ENCODE data around the gene VSTM1. TPM values are rescaled to one million over a fixed set of nuclear protein-coding genes. Genes with fewer than 3 reads are reported as not detected.

VSTM1 gene
- total and polyA plus RNA-seq, 2 of the 8 experiments (the other 6 are each of a cell fraction or from before 2014, with no cell fraction given): 0.12 to 0.65 TPM

DNA sequence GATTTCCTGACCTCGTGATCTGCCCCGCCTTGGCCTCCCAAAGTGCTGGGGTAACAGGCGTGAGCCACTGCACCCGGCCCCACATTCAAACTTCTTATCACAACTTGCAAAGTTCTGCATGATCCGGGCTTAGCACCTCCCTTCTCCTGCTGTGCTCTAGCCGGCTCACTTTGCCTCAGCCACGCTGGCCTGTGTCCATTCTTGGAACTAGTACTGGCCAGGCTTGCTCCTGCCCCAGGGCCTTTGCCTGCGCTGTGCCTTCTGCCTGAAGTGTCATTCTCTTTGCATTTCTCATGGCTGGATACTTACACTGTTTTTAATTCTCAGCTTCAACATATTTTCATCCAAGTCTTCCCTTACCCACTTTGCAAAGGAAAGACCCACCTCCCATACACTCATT, 42.3 kb downstream of the VSTM1 start:
- no peak for TF ChIP-seq SUZ12 (IDR thresholded peaks at IDR 0.05; ENCODE audit: low read length)
- H2BK15ac ChIP-seq (ENCODE audit: low read length): no peak overlapping the region
- H3K79me2 ChIP-seq (ENCODE audit: control insufficient read depth in 1 of 2, insufficient read depth in 2 of 2, low read length in 2 of 2): no peaks in the 10 kb centered on the region
- H3K36me3 ChIP-seq (ENCODE audit: control insufficient read depth in 2 of 4, insufficient read depth in 4 of 4, low read length in 3 of 4): no peaks in the 10 kb centered on the region; a peak in 1 of 8 replicates
- H3K4me1 ChIP-seq (replicated peaks in 1 of 4; ENCODE audit: control insufficient read depth in 3 of 4, insufficient read depth in 4 of 4, low read length in 3 of 4): peaks cover 0 to 6% (median 3%) of the 10 kb centered on the region in 4 experiments; a peak in 4 of 7 replicates
- H2BK12ac ChIP-seq (ENCODE audit: low read depth, low read length): no peak overlapping the region
- 91% methylated on average over 8 of the region's 8 CpGs; no CpG with 5 or more reads in 1 of the 2 experiments for WGBS, 2 experiments (ENCODE audit: extremely low coverage in 1 of 2, insufficient coverage in 1 of 2, insufficient read length in 1 of 2, insufficient replicate concordance in 2 of 2, low coverage in 1 of 2, low lambda C conversion rate in 2 of 2, missing lambda C conversion rate in 1 of 2)
- no peaks in the 10 kb centered on the region for H3K79me1 ChIP-seq (ENCODE audit: low read depth, low read length)
- H4K8ac ChIP-seq (ENCODE audit: extremely low read depth, insufficient read depth, low read length): no peak overlapping the region
- H4K5ac ChIP-seq (ENCODE audit: insufficient read length, low read depth, low read length): no peak overlapping the region
- no peak overlapping the region for H3K23ac ChIP-seq (ENCODE audit: insufficient read length)
- no peaks in the 10 kb centered on the region for H4K20me1 ChIP-seq (replicated peaks in 1 of 2; ENCODE audit: control insufficient read depth in 1 of 2, insufficient read depth in 2 of 2, low read length in 2 of 2)
- no peak overlapping the region for H3K56ac ChIP-seq (replicated peaks; ENCODE audit: insufficient read length, low read depth, low read length)
- no peak overlapping the region for H3K27ac ChIP-seq (ENCODE audit: low read depth, low read length)
- H3K4me3 ChIP-seq (ENCODE audit: extremely low read depth in 1 of 4, insufficient read depth in 2 of 4, low read depth in 3 of 4, low read length in 4 of 4): no peak overlapping the region
- H3K18ac ChIP-seq (ENCODE audit: extremely low read depth, low read length): no peak overlapping the region
- H2BK5ac ChIP-seq (ENCODE audit: low read depth, low read length): no peak overlapping the region
- no peak for DNase-seq (ENCODE audit: low read depth in 1 of 2, low spot score in 2 of 2)
- no peak overlapping the region for H2BK120ac ChIP-seq (replicated peaks; ENCODE audit: low read depth, low read length)
- H3K4ac ChIP-seq (replicated peaks; ENCODE audit: insufficient read length, low read depth, low read length): no peak overlapping the region
- H3K14ac ChIP-seq (ENCODE audit: insufficient read length): no peak overlapping the region
- no peak overlapping the region for H2BK20ac ChIP-seq (ENCODE audit: low read length)
- no peak overlapping the region for H3K9ac ChIP-seq (replicated peaks in 1 of 4; ENCODE audit: extremely low read depth in 1 of 4, low read depth in 3 of 4, low read length in 3 of 4)
- no peak overlapping the region for H2AFZ ChIP-seq (ENCODE audit: low read length)
- H4K91ac ChIP-seq (replicated peaks; ENCODE audit: insufficient read length, low read length): no peak overlapping the region
- ChIA-PET POLR2A (ENCODE audit: partially characterized antibody) (interaction anchor here (1.0 to 1.7 kb wide), 5 partner anchors 21 to 76 kb away, joined by 3 to 5 read pairs (median 3); partner anchors contain the start of gene CACNG6), CTCF (ENCODE audit: partially characterized antibody) (interaction anchor here (0.6 to 5.2 kb wide), 8 partner anchors 8 to 355 kb away, joined by 3 to 33 read pairs (median 5); partner anchors contain the start of gene CACNG6)
- H2AK5ac ChIP-seq (ENCODE audit: low read depth, low read length): no peak overlapping the region
- H3K23me2 ChIP-seq (ENCODE audit: low read depth, low read length): no peaks in the 10 kb centered on the region
- no peak for FAIRE-seq
- no peak overlapping the region for H3K4me2 ChIP-seq (ENCODE audit: insufficient read depth in 1 of 2, low read depth in 2 of 2, low read length in 2 of 2)
- no peaks in the 10 kb centered on the region for H3K9me3 ChIP-seq (ENCODE audit: insufficient read depth in 2 of 2, low read depth in 1 of 2, low read length in 1 of 2)
- H3K27me3 ChIP-seq (replicated peaks in 1 of 4; ENCODE audit: control insufficient read depth in 3 of 4, extremely low read depth in 1 of 4, insufficient read depth in 3 of 4, low read length in 3 of 4): peaks cover 0 to 2% (median 0%) of the 10 kb centered on the region in 4 experiments; a peak in 1 of 7 replicates
